ENCODE measurements around the gene SALL3.

DNA sequence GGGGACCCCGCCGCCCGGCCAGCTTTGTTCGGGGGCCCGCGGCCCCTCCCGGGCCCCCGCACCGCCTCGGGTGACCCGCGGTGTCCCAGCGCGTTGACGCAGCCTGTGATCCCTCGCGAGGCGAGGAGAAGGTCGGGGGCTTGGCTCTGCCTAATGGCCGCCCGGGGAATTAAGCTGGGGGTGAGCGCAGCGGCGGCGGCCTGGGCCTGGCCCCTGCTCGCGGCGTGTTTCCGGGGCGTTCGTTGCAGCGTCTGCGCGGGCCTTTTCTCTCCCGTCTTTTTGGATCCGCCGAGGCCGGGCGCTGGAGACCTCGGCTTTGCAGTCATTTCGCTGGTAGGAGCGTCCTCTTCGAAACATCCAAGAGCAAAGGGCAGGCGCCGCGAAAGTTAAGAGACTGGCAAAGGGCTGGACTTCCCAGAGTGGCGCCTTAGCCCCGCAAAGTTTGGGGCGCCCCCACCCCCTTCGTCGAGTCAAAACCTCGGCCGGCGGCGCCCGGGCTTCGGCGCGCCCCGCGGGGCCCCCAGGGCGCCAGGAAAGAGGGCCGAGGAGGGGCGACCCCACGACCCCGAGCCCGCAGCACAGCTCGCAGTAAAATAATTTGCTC lies 1.3 kb downstream of the SALL3 start:
- TF ChIP-seq POLR2AphosphoS5 (IDR thresholded peaks at IDR 0.05) (no peak), CTCF (IDR thresholded peaks at IDR 0.05) (no peak), POLR2A (IDR thresholded peaks at IDR 0.05) (no peak), EP300 (IDR thresholded peaks at IDR 0.05) (no peak)
